HG03045 (cell line): ENCODE results near the gene RPS15.

Experiments
- ATAC-seq: cut with Tn5 transposase; IDR thresholded peaks from one replicate; pipeline ENCODE4 v1.9.1; 2021; ENCODE audit warnings: mild to moderate bottlenecking, moderate library complexity; ENCODE audit not compliant: unreplicated experiment

The RPS15 gene

DNA sequence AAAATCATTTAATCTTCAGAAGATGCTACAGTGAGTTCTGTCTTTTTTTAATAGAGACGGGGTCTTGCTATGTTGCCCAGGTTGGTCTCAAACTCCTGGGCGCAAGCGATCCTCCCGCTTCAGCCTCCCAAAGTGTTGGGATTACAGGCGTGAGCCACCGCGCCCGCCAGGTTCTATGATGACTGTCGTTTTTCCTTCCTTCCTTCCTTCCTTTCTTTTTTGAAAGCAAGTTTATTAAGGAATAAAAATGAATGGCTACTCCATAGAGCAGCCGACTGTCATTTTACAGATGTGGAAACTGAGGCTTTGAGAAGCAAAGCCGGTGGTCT lies 36.3 kb upstream of the RPS15 start:
- no peak for ATAC-seq

DNA sequence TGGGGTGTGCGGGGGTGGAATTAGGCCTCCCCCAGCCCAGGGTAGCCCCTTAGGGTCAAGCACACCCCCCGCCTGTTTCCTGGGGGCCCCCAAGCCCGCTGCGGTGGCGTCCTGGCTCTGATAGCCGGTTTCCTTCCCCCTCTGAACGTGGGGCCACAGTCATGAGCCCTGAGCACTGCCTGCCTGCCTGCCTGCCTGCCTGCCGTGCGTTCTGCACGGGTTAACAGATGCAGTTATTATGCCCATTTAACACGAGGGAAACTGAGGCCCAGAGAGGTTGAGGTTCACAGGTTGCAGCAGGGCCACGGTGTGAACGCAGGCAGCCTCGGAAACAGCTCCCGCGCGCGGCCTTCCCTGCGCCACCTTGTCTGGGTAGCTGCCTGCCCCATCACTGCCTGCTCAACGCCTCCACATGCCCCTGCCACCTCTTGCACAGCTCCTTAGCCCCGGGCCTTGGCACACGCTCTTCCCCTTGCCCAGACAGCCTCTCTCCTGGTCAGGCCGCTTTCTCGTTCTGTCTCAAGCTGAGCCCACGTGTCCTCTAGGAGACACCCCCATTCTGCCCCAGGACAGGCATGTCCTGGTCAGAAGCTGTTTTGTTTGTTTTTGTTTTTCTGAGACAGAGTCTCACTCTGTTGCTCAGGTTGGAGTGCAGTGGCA lies 35.7 kb upstream of the RPS15 start:
- ATAC-seq: no peak

DNA sequence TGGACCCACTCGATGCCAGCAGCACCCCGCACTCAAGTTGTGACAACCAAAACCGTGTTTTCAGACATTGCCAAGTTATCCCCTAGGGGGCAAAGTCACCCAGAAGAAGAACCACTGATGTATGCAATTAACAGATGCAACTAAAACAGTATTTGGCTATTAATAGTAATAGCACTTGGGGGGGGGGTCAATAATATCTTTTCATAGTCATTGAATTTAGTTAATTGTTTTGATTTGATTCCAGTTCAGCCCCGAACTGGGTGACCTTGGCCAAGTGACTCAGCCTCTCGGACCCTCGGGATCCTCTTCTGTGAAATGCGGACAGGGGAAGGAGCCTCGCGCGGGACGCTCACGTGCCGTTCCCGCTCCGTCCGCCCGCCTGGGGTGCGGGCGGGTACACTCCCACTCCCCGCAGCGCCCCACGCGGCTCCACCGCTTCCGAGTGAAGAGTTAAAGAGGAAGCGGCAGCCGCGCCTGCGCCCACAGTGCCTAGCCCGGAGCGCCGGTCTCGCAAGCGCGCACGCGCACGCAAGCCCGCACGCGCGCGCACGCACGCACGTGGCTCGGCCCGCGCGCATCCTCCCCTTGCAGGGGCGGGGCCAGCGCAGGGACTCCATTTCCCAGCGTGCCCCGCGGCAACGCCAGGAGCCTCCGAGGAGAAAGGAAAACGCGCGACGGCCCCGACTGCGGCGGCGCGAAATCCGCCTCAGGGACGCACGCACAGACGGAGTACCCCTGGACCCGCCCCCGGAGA lies 31.2 kb upstream of the RPS15 start:
- peak; percentile 73 for ATAC-seq

DNA sequence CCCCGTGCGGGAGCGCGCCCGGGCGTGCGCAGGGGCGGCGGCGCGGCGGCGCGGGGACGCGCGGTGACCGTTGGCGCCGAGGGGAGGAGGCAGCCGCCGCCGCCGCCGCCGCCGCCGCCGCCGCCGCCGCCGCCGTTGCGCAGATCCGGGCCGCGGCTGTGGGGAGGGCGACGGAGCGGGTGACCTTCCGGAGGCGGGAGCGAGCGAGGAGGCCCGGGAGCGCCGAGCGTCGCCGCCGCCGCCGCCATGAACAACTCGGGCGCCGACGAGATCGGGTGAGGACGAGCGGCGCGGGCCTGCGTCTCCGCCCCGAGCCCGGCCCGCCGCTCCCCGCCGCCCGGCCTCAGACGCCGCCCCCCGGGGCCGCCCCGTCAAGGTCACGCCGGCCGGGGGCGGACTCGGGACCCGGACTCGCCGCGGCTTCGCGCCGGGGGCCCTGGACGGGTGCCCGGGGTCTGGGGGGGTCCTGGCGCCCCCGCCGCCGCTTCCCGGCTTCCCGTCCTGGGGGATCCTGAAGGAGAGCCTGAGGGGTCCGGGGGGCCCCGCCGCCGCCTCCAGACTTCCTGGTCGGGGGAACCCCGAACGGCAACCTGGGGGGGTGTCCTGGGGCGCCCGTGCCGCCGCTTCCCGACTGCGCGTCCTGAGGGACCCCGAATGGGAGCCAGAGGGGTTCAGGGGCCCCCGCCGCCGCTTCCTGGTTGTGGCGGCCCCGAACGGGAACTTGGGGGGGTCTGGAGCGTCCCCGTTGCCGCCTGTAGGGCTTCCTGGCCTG lies 30.5 kb upstream of the RPS15 start, which contains the start of gene DAZAP1:
TSS of gene DAZAP1 (plus strand) at position 59 of the 772 bp plus-strand sequence. CDS start at position 247, 188 bp downstream.
- peak; percentile 30 for ATAC-seq

DNA sequence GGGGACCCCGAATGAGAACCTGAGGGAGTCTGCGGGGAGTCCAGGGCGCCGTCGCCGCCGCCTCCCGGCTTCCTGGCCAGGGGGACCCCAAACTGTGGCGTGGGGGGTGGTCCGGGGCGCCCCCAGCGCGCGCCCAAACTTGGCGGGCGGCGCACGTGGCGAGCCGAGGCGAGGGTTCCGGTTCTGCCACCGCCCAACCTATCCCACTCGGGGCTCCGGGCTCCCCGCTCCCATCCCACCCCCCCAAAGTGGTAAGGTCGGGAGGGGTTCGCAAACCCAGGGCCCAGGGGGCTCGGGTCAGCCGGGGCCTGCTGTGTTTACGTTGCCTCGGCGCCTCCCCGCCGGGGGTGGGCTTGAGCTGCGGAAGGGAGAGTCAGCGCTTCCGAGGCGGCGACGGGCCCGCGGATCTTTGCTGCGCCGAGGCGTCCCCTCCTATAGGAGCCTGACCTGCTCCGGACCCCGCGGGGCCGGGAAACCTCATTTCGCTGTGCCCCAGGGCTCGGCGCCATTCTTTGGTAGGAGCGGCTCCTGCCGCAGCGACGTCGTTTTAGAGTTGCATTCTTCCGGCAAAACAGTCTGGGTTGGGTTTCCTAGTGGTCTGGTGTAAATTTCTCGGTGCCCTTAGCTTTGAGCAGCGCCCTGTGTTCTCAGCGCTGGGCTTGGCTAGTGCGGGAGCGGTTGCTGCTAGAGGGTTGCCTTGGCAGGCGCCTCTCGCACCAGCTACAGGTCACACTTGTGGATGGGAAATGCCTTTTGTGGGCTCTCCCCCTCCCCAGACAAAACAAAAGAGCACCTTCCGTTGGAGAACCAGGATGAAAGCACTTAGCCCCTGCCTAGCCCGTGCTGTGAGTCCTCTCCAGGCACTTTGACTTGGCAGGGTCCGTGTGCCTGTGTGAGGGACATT lies 29.6 kb upstream of the RPS15 start:
- peak; percentile 3 for ATAC-seq

DNA sequence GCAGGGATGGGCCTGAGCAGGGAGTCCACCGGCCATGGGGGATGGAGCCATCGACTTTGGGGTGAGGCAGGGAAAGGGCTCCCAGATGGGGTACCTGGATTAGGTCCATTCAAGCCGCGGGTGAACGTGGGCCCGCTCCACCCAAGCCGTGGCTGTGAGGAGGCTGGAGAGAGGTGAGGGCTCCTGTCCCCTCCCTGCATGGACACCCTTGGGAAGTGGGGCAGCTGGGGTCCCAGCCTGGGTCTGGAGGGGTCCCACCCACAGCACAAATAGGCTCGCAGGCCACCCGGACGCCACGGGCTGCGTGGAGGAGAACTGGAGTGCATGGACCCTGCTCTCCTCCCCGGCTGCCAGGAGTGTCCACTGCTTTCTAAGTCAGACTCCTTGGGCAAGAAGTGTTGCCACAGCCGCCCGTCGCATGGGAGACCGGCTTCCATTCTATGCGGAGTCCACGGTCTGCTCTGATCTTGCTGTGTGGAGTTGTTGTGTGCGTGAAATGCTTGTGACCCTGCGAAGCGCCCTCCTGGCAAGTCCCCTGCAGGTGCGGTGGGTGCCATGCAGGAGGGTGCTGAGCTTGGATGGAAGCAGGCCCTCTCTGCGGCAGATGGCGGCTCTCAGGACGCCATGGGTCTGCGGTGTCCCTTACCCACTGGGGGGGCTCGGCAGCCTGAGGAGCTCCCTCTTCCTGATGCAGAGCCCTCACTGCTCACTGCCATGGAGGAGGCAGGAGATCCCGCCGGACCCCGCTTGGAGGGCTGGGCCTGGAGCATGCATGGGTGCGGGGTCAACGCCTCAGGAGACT lies 28.8 kb upstream of the RPS15 start:
- ATAC-seq: no peak

DNA sequence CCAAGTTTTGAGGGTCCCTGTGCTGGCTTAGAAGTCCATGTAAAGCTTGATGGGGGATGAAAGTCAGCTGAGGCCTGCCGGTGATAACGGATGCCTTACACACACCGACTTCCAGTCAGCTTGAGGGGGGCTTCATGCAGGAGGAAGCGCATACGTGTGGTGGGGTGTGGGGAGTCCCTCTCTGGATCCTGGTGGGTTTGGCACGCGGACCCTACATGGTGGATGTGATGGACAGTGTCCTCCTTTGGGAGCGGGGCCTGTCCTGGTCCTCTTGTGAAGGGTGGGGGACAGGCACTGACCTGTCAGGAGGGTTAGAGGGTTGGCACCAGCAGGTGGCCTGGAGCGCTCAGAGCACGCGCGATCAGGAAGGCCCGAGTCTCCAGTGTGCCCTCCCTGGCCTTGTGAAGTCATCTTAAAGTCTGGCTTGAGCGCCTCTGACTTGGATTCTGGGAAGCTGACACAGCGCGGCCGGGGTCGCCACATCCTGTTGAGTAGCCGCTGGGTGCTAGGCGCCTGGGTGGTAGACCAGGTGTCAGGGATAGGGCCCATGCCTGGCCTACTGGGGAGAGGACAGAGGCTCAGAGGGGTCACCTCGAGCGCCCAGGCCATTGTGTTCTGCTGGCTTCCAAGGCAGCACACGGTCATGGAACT lies 27.9 kb upstream of the RPS15 start:
- ATAC-seq: no peak

DNA sequence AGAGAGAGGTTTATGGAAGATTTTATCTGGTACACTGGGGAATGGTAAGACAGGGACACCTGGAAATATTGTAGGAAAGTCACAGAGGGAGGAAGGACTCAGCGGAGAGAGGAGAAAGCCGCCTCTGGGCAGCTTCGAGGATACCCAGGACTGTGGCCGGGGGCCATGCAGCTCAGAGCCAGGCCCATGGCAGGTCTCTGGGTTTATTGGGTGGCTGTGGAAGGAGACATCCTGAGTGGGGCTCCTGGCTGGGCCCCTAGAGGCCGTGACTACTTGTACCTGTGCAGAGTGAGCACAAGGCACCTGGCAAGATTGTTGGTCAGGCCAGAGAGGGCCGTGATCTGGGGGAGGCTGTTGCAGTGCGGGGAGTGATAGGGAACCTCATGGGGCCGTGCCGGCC lies 27.4 kb upstream of the RPS15 start:
- no peak for ATAC-seq

DNA sequence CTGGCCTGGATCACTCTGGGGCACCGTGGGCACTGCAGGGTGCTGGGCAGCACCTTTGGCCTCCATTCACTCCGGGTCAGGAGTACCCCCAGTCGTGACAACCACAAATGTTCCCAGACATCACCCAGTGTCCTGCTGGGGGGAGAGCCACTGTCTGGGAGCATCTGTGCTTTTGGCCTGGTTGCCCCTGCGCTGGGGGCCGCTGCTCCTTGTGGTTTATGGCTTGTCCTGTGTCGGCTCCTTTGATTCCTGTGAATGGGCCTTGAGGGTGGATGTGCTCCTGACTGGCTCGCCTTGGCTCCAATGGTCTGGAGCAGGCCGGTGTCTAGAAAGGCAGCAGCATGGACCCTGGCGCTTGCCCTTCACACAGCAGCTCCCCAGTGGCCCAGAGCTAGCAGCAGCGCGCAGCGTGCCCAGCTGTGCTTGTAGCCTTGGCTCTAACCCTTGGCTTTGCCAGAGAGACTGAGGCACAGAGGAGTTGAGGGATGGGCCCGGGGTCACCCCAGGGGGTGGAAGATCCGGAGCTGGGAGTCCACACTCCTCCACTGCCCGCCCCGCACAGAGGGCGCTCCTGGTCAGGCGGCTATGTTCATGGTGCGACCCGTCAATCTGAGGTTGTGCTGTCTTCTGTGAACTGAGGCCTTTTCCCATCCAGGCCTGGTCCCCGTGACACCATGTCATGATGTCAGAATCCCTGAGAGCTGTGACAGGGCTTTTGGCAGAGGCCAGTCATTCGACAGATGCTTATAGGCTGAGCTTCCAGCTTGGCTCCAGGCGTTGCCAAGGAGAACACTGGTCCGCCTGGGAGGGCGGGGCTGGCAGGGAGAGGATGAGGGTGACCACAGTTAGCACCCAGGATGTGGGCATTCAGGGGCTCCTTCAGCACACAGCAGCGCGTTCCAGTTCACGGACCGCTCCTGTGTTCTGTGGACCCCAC lies 26.7 kb upstream of the RPS15 start:
- ATAC-seq: no peak

DNA sequence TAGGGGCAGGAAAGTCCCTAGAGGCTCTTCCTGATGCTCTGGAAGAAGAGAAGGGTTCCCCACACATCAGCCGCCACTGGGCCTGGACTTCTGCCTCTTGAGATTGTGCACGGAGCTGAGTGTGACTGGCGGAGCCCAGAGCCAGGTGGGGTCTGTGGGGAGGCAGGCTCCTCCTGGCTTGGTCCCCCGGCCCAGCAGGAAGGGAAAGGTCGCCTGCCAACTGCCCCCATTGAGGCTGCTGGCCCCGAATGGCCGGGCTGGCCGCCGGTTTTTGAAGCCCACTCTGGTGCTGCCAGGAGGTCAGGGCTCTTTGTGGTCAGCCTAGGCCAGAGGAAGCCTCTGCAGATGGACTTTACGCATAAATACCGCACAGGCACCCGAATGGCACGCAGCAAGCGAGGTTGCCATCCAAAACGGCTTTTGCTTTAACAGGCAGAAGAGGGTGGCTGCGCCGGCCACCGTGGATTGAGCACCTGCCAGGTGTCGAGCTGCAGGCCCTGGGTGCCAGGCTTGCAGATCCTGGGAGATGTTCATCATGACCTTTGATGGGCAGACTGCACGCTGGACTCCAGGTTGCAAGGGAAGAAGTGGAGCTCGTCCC lies 25.8 kb upstream of the RPS15 start:
- ATAC-seq: no peak

DNA sequence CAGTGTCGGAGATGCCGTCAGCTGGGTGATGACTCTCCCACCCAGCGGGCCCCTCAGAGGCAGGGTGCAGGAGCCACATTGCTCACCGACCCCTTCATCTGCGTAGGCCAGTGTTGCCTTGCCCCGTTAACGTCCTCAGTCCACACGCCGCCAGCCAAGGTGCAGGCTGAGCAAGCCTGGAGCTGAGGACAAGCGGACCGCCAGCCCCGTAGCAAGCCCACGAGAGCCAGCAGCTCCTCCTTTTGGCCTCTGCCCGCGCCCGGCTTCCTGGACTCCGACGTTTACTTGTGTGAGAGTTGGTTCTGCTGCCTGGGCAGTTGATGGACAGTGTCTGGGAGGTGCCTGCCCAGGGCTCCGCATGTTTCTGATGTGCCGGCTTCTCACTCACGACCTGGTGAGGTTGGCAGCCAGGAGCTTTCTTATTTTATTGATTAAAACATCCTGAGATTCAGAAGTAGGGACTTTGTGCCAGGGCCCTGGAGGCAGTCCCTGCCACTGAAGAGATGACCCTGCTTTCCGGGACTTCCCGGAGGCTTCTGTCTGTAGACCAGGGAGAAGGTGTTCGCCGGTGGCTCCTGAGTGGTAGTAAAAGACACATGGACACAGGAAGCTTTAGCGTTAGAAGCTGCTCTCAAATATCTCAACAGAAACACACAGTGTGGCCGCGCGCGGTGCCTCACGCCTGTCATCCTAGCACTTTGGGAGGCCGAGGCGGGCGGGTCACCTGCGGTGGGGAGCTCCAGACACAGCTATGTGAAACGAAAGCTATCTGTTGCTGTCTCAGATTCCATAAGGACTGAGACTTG lies 25.0 kb upstream of the RPS15 start:
- no peak for ATAC-seq

DNA sequence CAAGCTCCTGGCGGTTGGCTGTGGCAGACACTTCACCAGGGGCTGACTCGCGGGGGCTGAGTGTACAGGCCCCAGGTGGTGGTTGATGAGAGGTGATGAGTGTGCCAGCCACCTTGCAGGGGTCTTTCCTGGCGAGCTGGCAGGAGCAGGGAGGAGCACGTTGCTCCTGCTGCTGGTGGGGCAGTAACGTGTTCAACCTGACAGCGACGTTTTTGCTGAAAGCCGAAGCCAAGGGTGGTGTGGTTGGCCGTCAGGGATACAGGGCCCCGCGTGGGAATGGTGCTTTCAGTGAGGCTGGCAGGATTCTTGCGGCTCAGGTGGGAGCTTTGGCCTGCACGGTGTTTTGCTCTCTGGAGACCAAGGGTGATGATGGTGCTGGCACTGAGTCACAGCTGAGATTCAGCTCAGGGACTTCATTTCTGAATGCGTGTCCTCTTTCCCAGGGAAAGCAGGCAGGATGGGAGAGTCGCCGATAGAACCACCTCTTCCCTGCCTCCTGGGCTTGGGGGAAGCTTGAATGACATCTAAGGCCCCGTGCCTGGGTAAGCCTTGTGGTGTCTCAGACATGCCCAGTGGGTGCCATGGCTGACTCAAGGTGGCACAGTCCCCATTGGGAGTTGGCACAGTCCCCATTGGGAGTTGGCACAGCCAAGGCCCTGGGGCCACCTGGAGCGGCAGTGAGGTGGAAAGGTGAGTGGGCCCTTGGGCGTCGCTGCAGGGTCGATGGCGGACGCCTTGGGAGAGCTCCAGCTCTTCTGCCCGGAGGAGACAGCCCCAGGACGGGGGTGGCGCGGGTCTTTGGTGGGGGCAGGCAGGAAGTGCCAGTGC lies 22.0 kb upstream of the RPS15 start:
- ATAC-seq: no peak

DNA sequence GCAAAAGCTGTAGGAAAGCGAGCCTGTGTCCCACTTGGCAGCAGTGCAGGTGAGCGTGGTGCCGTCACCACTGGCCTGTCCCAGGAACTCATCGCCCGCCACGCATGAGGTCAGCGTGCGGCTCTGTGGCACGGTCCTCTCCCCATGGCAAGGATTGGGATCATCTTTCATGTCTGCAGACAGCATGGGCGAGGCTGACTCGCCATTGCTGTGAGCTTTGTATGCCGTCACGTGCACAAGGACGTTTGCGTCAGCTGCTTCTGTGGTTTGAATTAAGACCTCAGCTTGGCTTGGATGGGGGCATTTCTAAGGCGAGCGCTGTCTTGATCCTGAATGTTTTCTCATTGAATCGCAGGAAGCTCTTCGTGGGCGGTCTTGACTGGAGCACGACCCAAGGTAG lies 21.1 kb upstream of the RPS15 start:
- no peak for ATAC-seq

DNA sequence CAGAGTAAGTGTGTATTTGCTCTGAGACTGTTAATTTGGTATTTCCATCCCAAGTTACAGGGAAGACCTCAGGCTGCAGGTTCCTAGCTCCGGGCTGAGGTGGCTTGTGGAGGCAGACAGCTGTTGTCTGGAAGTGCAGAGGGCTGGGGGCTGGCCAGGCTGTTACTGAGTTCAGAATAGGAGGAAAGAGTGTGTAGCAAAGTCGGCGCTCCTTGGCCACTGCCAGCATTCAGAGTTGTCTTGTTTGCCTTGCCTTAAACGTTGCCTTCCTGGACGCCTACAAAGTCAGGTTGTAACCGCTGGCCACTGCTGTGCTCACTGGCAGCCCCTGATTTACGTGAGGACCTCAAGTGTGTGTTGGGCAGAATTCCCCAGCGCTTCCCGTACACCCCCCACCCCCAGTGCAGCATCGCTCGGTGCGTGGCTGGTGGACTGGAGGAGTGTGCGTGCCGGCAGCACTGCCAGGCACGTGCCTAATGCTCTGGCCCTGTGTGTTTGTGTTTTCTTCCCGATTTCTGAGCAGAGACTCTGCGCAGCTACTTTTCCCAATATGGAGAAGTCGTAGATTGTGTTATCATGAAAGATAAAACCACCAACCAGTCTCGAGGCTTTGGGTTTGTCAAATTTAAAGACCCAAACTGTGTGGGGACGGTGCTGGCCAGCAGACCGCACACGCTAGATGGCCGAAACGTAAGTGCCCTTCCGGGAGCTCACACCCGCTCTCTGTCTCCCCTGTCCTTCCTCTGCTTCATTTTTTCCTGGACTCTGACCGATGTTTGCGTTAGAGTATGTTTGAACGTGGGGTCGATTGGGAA lies 20.3 kb upstream of the RPS15 start:
- ATAC-seq: no peak

DNA sequence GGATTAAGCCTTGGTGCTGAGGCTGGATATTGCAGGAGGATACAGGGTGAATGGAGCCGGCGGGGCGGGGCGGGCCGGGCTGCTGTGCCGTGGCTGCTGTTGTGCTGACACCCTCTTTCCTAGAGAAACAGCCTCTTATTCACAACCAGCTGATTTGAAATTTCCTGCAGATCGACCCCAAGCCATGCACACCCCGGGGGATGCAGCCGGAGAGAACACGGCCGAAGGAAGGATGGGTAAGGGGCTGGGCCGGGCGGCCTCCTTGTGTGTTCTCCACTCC lies 19.8 kb upstream of the RPS15 start:
- no peak for ATAC-seq
